Stimulated activated CD4-positive, alpha-beta T cell treated with anti-CD3 and anti-CD28 coated beads, Interleukin-1b, Interleukin-23, amount 100 ng/mL, for 48 hours (primary cell): ENCODE results near the gene RNF115.
A peak's percentile ranks its signal among the peaks of the same experiment; 100 is the strongest.
"Not testable (repeated sequence)": the region's sequence is repeated elsewhere in the genome, so short reads cannot be mapped to it uniquely, and the experiment has no call there.

ENCODE experiments used
- DNase-seq: peaks from one replicate; pipeline ENCODE4 v3.0.0-alpha.2; 2020

The RNF115 gene

GRCh38 chr1:145823565-145824498 lies at the start of gene RNF115, which contains the start of gene POLR3C:
Gene RNF115 (minus strand): TSS chr1:145824095. CDS start chr1:145823873, 222 bp downstream.
Gene POLR3C (plus strand): TSS chr1:145824200. CDS start chr1:145825777, 1,577 bp downstream.
- DNase-seq = peak; percentile 87

- peak; percentile 10 for DNase-seq
Measured at GRCh38 chr1:145871994-145872924, 48.4 kb upstream of the RNF115 start.

DNA sequence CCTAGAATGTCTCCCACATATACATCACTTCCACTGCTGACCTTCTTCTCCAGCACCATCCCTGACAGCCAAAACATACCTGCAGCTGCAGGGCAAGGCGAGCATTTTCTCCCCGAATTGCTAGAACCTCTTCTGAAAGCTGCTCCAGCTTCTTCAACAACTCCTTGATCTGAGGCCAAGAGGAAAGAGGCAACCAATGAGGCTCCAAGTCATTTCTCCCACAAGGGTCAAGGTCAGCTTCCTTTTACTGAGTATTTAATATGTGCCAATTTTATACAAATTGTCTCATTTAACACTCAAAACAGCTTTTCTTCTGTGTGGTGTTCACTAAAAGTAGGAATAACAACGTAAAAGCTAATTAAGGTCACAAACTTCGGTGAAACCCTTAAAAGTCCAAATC lies 44.3 kb upstream of the RNF115 start:
- no peak for DNase-seq

GRCh38 chr1:145863282-145864018 lies 39.6 kb upstream of the RNF115 start:
- no peak for DNase-seq

- peak; percentile 71 for DNase-seq
Measured at GRCh38 chr1:145859491-145860023, 35.7 kb upstream of the RNF115 start.

DNA sequence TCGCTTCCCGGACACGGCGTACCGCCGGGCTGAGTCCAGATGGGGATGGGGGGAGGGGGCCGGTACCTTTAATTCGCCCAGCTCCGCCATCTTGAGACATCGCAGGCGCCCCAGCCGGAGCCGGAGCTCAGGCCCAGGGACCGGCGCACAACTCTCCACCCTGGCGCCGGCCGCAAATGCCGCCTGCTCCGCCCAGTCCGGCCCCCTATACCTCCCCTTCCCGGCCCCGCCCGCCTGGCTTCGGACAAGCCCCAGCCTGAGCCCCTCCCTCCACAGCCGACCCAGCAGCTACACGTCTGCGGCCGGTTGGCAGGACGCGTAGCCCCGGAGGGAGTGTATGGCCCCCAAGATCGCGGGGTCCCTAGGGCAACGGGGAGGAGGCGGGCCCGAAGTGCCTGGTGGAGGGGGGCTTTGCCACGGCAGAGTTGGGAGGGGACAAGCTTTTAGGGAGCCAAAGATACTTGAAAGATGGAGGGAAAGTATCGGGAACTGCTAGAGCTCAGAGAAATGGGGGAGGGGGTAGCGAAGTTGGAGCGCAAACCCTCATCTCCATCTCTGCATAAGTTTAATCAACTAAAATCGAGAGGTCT lies 35.1 kb upstream of the RNF115 start, which contains the start of gene PIAS3:
TSS of gene PIAS3 (minus strand) at position 181 of the 590 bp plus-strand sequence. CDS start at position 90, 91 bp downstream.
- DNase-seq = peak; percentile 87

DNA sequence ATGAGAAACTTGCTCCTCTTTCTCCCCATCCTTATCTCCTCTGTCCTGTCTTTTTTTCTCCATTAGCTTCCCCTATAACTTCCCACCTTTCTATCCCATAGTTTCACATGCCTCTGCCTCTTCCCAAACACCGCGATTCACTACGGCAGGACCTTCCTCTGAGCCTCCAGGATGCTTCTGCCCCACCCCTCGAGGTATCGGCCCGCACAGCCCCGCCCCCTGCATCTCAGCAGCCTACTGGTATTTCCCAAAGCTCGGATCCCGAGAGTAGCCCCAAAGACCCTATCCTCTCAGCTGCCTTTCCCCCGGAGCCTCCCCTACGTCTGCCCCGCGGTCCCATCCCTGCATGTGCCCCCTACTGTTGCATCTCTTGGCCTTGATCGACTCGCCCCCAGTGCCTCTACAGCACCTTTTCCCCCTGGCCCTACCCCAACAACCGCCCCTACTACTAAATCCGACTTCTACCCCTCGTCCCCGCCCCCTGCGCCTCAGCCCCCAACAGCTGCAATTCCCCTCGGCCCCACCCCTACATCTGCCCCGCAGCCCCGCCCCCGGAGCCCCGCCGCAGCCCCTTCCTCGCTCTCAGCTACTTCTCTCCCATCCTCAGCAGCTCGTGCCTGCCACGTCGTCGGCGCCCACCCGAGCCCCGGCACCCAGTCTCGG lies 34.5 kb upstream of the RNF115 start:
- DNase-seq = peak; percentile 30

- DNase-seq = no peak
Measured at GRCh38 chr1:145857170-145857569, 33.3 kb upstream of the RNF115 start.

- no peak for DNase-seq
Measured at GRCh38 chr1:145855426-145855948, 31.6 kb upstream of the RNF115 start.

GRCh38 chr1:145849356-145850160 lies 25.7 kb upstream of the RNF115 start:
- DNase-seq = no peak

- DNase-seq = no peak
Measured at GRCh38 chr1:145847827-145848226, 23.9 kb upstream of the RNF115 start.

DNA sequence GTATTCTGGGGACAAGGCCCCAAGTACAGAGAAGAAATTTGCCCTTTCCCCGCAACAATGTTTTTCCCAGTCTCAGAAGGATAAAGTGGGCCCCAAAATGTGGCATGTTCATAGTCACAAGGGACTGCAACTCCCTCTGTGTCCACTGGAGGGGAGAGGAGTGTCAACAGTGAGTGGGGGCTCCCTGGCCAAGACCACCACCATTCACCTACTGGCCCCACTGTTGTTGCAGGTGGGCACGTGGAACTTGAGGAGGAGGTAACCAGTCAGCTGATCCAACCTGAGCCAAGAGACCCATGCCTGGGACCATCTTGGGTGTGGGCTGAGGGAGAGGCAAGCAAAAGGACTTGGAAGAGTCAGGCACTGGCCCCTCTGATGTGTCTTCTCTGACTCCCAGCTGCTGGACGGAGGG lies 22.3 kb upstream of the RNF115 start:
- peak; percentile 21 for DNase-seq

DNA sequence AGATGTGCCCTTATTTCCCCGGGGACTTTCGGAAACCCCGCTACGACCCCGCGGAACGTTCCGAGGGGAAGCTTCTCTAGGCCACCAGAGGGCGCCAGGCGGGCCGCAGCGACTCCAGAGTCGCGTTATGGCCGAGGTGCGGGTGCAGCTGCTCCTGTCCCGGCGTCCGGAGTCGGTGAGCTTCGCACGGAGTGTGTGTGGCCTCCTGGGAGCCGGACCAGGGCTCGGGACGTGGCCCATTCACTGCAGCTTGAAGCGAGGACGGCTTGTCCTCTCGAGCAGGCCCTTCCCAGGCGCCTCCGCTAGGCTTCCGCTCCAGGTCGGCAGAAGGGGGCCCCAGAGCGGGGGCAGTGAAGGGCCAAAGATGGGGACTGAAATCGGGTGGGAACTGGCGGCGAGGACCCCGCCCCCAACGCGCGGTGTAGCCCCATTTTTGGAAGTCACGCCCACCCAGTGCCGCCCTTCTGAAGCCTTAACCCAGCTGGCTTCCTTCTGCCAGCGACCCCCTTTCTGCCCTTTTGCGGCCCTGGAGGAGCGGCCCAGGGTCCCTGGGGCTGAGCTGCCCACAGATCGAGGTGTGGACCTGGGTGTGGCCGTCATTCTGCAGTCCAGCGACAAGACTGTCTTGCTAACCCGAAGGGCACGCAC lies 21.7 kb upstream of the RNF115 start, which contains the start of gene NUDT17:
TSS of gene NUDT17 (plus strand) at position 117 of the 648 bp plus-strand sequence. CDS start at position 128, 11 bp downstream.
- DNase-seq = peak; percentile 73

GRCh38 chr1:145845144-145845513 lies 21.2 kb upstream of the RNF115 start:
- DNase-seq = no peak

GRCh38 chr1:145843031-145843430 lies 19.1 kb upstream of the RNF115 start:
- DNase-seq = no peak

DNA sequence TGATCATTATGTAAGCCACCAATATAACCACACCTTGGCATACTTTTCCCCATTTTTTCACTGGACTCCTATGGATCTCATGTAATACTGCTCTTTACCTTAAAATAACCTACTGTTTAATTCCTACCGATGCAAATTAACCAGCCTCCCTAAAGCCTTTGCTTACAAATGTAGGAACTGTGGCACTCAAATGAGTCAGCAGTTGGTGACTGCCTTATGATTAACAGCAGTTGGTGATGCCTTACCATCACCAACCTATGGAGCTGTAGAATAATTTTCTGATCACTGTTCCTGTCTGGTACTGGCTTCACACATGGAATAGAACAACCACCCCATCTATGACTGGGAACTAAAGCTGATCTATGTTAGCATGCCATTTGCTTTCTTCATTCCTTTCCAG lies 13.8 kb upstream of the RNF115 start:
- no peak for DNase-seq

DNA sequence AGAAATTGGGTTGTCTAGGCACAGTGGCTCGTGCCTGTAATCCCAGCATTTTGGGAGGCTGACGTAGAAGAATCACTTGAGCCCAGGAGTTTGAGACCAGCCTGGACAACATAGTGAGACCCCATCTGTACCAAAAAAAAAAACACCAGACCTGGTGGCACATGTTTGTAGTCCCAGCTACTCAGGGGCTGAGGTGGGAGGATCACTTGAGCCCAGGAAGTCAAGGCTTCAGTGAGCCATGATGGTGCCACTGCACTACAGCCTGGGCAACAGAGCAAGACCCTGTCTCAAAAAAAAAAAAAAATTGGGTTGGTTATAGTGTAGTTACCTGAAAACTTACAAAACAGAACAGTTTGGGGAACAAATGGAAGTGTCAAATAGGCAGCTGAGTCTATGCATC lies 6.9 kb upstream of the RNF115 start:
- not testable (repeated sequence) for DNase-seq

DNA sequence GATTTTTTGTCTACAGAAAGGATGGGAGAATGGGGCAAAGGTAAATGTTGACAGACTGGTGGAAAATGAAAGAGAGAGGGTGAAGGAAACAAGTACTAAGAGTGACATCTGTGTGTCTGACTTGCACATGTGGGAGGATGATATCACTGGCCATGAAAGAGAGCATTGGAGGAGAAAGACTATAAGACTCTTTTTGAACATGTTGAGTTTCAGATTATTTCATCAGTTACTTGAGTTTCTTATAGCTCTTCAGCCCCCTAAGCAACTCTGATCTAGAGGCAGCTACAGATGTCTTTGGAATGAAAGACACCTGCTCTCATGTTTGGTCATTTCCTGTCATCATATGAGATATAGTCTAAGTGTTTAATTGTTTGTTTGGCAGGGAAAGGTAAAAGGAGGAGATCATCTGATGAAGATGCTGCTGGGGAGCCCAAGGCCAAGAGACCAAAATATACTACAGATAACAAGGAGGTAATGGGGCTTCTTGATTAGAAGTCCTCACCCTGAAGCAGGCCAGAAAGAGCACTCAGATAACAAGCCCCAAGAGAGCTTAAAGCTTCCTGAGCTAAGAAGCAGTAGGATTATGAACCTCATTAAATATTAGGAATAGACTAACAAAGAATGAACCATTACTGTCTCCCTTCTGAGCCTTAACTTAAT lies 4.6 kb upstream of the RNF115 start:
- DNase-seq = no peak

DNA sequence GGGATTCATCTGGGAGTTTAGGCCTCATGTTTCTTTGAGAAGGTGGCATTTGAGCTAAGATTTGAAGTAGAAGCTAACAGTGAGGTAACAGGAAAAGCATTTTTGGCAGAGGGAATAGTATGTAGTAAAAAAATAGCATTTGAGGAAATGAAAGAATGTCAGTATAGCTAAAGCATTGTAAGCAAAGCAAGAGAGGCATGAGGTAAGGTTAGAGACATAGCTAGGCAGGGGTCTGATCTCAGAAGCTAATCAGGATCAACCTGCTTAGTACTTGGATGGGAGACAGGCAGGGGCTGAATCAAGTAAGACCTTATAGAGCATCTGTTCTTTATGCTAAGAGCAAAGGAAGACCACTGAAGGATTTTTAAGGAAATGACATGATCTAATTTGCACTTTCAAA lies 4.1 kb upstream of the RNF115 start:
- no peak for DNase-seq
